Transverse colon (tissue), 4 donors: ENCODE measurements around the gene ASB10. TPM values are rescaled to one million over a fixed set of nuclear protein-coding genes. Genes with fewer than 3 reads are reported as not detected.

Experiments
- DNase-seq: peaks from one replicate; pipeline ENCODE4 v3.0.0-alpha.2; 2019
- H3K27ac ChIP-seq, 4 donors: fragments of 200-600 bp; sonication (generic); 2 replicates each; pipeline ENCODE4 v1.5.1; 2016 to 2018; ENCODE audit warnings: inconsistent platforms in 4 of 4
- H3K27me3 ChIP-seq: fragments of 200-600 bp; sonication (generic); 2 replicates; pipeline ENCODE4 v1.5.1; 2017; ENCODE audit warnings: inconsistent platforms
- H3K36me3 ChIP-seq, 4 donors: fragments of 200-600 bp; sonication (generic); 2 replicates each; pipeline ENCODE4 v1.5.1; 2017 to 2019; ENCODE audit warnings: inconsistent platforms in 4 of 4
- H3K4me1 ChIP-seq, 4 donors: fragments of 200-600 bp; sonication (generic); 2 replicates each; pipeline ENCODE4 v1.5.1; 2017 to 2020; ENCODE audit warnings: inconsistent platforms in 4 of 4
- H3K4me3 ChIP-seq, 4 donors: fragments of 200-600 bp; sonication (generic); 1 replicate in 1 of 4; 2 replicates in 3 of 4; pipeline versions ENCODE4 v1.5.1 to v1.6.1; 2017 to 2019; ENCODE audit warnings: inconsistent platforms in 4 of 4
- H3K9me3 ChIP-seq, 2 donors: fragments of 200-600 bp; sonication (generic); 2 replicates each; pipeline ENCODE4 v1.5.1; 2017 to 2019; ENCODE audit warnings: inconsistent platforms in 2 of 2
- EP300 ChIP-seq: sonication (generic); formaldehyde crosslinking; IDR thresholded peaks from one replicate; pipeline ENCODE4 v1.6.1; 2017; ENCODE audit warnings: antibody characterized with exemption, low read depth
- POLR2A ChIP-seq: fragments of 450-650 bp; IDR thresholded peaks from one replicate; pipeline ENCODE4 v1.6.1; 2016; ENCODE audit warnings: antibody characterized with exemption, mild to moderate bottlenecking, moderate library complexity
- POLR2AphosphoS5 ChIP-seq, 3 donors: sonication (generic); formaldehyde crosslinking; IDR thresholded peaks; one replicate each; pipeline ENCODE4 v1.6.1; 2016; ENCODE audit warnings: antibody characterized with exemption in 3 of 3
- WGBS, 2 donors: methylation state at CpG; one replicate each; pipeline ENCODE4 v1.1.5; 2018; ENCODE audit warnings: low coverage in 1 of 2; 5-methylcytosine and 5-hydroxymethylcytosine counted together
- in situ Hi-C, 4 donors: fragments of 200-750 bp; cut with MboI; loops; one replicate each; pipeline versions ENCODE4 v1.15.0 to v1.15.1; 2017; ENCODE audit warnings: low sequenced_read_pairs in 3 of 4, low pct_ligation_motif_present in 1 of 4, low pct_unique_long_range_greater_than_20kb in 1 of 4
- intact Hi-C: fragments of 100-400 bp; cut with DNase I; formaldehyde crosslinking; loops from one replicate; pipeline ENCODE4 v1.15.1; 2023; ENCODE audit warnings: low total_unique reads
- total RNA-seq, 4 donors: library from RNA; depleted of rRNA; stranded (reverse); fragments of >200 nt; gene quantifications; one replicate each; pipeline ENCODE4 v1.1.0, GENCODE V29; 2016
- TF ChIP-seq, protein P1 (sequence below), 5 experiments: fragments of 200-600 bp in 3 of 5; fragments of 450-650 bp in 2 of 5; sonication (generic) in 3 of 5; IDR thresholded peaks; 1 replicate in 2 of 5; 2 replicates in 3 of 5; pipeline ENCODE4 v1.5.1; 2016 to 2017; ENCODE audit warnings: antibody characterized with exemption in 5 of 5, inconsistent platforms in 3 of 5, mild to moderate bottlenecking in 2 of 5, moderate library complexity in 1 of 5

The ASB10 gene
- total RNA-seq, 4 donors from 2014 or later, result not detected

DNA sequence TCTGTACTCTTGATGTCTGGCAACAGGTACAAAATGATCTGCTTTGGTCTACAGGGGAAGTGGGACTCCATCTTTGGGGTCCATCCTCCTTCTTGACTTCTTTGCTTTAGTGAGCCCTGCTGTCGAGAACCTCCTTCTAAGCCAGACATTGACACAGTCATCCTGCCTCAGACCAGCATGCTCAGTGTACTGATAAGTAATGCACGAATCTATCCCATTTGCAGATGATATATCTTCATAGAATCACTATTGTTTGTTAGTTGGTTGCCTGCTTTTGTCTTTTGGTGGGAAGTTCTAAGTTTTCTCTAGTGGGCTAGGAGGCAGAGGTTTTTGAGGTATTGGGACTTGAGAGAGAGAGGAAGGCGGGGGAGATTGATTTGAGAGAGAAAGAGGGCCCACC, 14.3 kb upstream of the ASB10 start:
- Histone ChIP-seq H3K36me3 (no peaks in the 10 kb centered on the region), H3K4me3 (no peak overlapping the region), H3K9me3 (no peaks in the 10 kb centered on the region), H3K4me1 (peaks cover 0 to 4% (median 0%) of the 10 kb centered on the region in 4 donors), H3K27ac (no peak overlapping the region), H3K27me3 (peaks cover 24% of the 10 kb centered on the region)
- no peak for DNase-seq
- intact Hi-C loops, result no loop called here
- in situ Hi-C loops, result no loop called here
- WGBS, 2 donors, result 80 to 100% methylated on average over 2 to 3 of the region's 3 CpGs
- TF ChIP-seq EP300 (no peak), POLR2A (no peak), POLR2AphosphoS5 (IDR thresholded peaks at IDR 0.05) (no peak)
- TF ChIP-seq, protein P1, sequence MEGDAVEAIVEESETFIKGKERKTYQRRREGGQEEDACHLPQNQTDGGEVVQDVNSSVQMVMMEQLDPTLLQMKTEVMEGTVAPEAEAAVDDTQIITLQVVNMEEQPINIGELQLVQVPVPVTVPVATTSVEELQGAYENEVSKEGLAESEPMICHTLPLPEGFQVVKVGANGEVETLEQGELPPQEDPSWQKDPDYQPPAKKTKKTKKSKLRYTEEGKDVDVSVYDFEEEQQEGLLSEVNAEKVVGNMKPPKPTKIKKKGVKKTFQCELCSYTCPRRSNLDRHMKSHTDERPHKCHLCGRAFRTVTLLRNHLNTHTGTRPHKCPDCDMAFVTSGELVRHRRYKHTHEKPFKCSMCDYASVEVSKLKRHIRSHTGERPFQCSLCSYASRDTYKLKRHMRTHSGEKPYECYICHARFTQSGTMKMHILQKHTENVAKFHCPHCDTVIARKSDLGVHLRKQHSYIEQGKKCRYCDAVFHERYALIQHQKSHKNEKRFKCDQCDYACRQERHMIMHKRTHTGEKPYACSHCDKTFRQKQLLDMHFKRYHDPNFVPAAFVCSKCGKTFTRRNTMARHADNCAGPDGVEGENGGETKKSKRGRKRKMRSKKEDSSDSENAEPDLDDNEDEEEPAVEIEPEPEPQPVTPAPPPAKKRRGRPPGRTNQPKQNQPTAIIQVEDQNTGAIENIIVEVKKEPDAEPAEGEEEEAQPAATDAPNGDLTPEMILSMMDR (IDR thresholded peaks at IDR 0.05), result no peak

DNA sequence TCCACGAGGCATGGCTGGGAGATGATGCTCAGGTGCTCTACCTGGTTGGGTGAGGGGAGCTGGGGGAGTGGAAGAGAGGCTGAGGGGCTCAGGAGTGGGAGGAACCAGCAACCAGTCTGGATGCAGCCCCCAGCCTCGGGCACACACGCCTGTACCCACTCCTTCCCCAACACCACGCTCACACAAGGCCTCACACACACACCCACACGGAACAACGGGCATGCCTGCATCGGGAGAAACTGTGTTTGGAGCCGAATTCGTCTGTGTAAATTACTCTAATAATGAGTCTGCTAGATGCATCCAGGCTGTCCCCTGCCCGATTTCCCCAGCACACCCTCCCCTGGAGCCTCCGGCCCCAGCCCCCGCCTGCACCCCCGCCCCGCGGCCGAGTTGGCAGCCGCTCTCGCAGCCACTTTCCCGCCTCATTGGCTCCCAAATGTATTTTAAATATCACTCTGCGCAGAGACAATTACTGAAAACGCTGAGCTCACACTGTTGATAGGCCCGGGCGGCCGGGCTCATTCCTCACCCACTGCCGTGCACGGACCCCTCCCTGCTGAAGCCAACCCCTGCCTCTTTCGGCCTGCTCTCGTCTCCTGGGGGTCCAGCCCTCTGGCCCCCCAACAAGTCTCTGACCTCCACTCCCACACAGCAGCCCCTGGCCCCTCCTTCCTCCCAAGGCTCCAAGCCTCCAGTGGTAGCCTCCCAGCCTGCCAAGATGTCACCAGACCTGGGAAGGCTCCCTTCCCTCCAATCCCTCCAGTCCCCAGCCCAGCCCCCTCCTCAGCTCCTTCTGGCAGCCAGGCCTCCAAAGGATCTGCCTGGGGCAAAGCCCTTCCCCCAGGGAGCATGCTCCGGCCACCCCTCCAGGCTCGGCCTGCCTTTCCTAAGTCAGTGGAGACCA, 12.1 kb upstream of the ASB10 start:
- DNase-seq, result no peak
- 40 to 68% methylated on average over 3 to 30 of the region's 30 CpGs for WGBS, 2 donors
- in situ Hi-C loops, result no loop called here
- intact Hi-C loops, result no loop called here
- H3K27ac ChIP-seq, result no peak overlapping the region
- no peak overlapping the region for H3K4me3 ChIP-seq
- no peak for TF ChIP-seq POLR2A
- TF ChIP-seq POLR2AphosphoS5 (IDR thresholded peaks at IDR 0.05), result no peak
- TF ChIP-seq, protein P1 (IDR thresholded peaks at IDR 0.05), result no peak
- TF ChIP-seq EP300, result no peak
- peaks cover 0 to 4% (median 0%) of the 10 kb centered on the region in 4 donors for H3K4me1 ChIP-seq
- H3K9me3 ChIP-seq, result no peaks in the 10 kb centered on the region
- H3K36me3 ChIP-seq, result no peaks in the 10 kb centered on the region
- H3K27me3 ChIP-seq, result peaks cover 13% of the 10 kb centered on the region

GRCh38 chr7:151197932-151198331, 10.9 kb upstream of the ASB10 start:
- DNase-seq, result no peak
- in situ Hi-C loops, result no loop called here
- Histone ChIP-seq H3K4me1 (peaks cover 0 to 4% (median 0%) of the 10 kb centered on the region in 4 donors), H3K27ac (no peak overlapping the region), H3K4me3 (no peak overlapping the region), H3K27me3 (peaks cover 4% of the 10 kb centered on the region), H3K36me3 (no peaks in the 10 kb centered on the region), H3K9me3 (no peaks in the 10 kb centered on the region)
- intact Hi-C loops, result no loop called here
- TF ChIP-seq POLR2A, result no peak
- TF ChIP-seq, protein P1 (IDR thresholded peaks at IDR 0.05), result no peak
- no peak for TF ChIP-seq POLR2AphosphoS5 (IDR thresholded peaks at IDR 0.05)
- no peak for TF ChIP-seq EP300

- no peak for TF ChIP-seq POLR2AphosphoS5 (IDR thresholded peaks at IDR 0.05)
- TF ChIP-seq EP300, result no peak
- TF ChIP-seq, protein P1 (IDR thresholded peaks at IDR 0.05), result no peak
- no peak for TF ChIP-seq POLR2A
- H3K27me3 ChIP-seq, result peaks cover 4% of the 10 kb centered on the region
- H3K36me3 ChIP-seq, result no peaks in the 10 kb centered on the region
- H3K27ac ChIP-seq, result no peak overlapping the region
- intact Hi-C loops (no loop called here), in situ Hi-C loops (no loop called here)
- peaks cover 0 to 4% (median 0%) of the 10 kb centered on the region in 4 donors for H3K4me1 ChIP-seq
- no peak for DNase-seq
- WGBS, 2 donors, result 41 to 54% methylated on average over 8 to 19 of the region's 19 CpGs
- H3K4me3 ChIP-seq, result no peak overlapping the region
- no peaks in the 10 kb centered on the region for H3K9me3 ChIP-seq
These were observed 8.8 kb upstream of the ASB10 start for GRCh38 chr7:151195616-151196450.
